Measurements from ENCODE around the gene CNKSR1.

Gene CNKSR1

DNA sequence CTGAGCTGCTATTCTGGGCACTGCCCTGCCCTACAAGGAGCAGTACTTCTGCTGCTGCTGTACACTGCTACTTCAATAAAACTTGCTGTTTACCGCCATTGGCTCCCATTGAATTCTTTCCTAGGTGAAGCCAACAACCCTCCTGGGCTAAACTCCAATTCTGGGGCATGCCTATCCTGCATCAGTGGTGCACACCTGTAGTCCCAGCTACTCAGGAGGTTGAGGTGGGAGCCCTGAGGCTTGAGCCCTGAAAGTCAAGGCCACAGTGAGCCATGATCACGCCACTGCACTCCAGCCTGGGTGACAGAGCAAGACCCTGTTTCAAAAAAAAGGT, 44.5 kb upstream of the CNKSR1 start:
- TF ChIP-seq, protein P1, sequence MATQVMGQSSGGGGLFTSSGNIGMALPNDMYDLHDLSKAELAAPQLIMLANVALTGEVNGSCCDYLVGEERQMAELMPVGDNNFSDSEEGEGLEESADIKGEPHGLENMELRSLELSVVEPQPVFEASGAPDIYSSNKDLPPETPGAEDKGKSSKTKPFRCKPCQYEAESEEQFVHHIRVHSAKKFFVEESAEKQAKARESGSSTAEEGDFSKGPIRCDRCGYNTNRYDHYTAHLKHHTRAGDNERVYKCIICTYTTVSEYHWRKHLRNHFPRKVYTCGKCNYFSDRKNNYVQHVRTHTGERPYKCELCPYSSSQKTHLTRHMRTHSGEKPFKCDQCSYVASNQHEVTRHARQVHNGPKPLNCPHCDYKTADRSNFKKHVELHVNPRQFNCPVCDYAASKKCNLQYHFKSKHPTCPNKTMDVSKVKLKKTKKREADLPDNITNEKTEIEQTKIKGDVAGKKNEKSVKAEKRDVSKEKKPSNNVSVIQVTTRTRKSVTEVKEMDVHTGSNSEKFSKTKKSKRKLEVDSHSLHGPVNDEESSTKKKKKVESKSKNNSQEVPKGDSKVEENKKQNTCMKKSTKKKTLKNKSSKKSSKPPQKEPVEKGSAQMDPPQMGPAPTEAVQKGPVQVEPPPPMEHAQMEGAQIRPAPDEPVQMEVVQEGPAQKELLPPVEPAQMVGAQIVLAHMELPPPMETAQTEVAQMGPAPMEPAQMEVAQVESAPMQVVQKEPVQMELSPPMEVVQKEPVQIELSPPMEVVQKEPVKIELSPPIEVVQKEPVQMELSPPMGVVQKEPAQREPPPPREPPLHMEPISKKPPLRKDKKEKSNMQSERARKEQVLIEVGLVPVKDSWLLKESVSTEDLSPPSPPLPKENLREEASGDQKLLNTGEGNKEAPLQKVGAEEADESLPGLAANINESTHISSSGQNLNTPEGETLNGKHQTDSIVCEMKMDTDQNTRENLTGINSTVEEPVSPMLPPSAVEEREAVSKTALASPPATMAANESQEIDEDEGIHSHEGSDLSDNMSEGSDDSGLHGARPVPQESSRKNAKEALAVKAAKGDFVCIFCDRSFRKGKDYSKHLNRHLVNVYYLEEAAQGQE (IDR thresholded peaks at IDR 0.05; ENCODE audit: low read depth): no peak
- TF ChIP-seq ZBTB7A (IDR thresholded peaks at IDR 0.05; ENCODE audit: low read depth): no peak
- TF ChIP-seq TEAD4 (IDR thresholded peaks at IDR 0.05): no peak
- no peak for TF ChIP-seq EP300 (IDR thresholded peaks at IDR 0.05; ENCODE audit: borderline replicate concordance)
- no peak for TF ChIP-seq TAF1 (IDR thresholded peaks at IDR 0.05; ENCODE audit: low read depth)
- TF ChIP-seq TCF12 (IDR thresholded peaks at IDR 0.05; ENCODE audit: low read depth): no peak
- no peak for TF ChIP-seq EGR1 (IDR thresholded peaks at IDR 0.05)
- no peak for TF ChIP-seq CREB1 (IDR thresholded peaks at IDR 0.05; ENCODE audit: low read depth)
- no peak for TF ChIP-seq CEBPB (IDR thresholded peaks at IDR 0.05)
- TF ChIP-seq, protein P2, sequence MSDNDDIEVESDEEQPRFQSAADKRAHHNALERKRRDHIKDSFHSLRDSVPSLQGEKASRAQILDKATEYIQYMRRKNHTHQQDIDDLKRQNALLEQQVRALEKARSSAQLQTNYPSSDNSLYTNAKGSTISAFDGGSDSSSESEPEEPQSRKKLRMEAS (IDR thresholded peaks at IDR 0.05): no peak
- no peak for TF ChIP-seq NFIC (IDR thresholded peaks at IDR 0.05)
- TF ChIP-seq YY1 (IDR thresholded peaks at IDR 0.05; ENCODE audit: low read depth): no peak
- TF ChIP-seq, protein P3, sequence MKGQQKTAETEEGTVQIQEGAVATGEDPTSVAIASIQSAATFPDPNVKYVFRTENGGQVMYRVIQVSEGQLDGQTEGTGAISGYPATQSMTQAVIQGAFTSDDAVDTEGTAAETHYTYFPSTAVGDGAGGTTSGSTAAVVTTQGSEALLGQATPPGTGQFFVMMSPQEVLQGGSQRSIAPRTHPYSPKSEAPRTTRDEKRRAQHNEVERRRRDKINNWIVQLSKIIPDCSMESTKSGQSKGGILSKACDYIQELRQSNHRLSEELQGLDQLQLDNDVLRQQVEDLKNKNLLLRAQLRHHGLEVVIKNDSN (IDR thresholded peaks at IDR 0.05): no peak
- TF ChIP-seq FOXM1 (IDR thresholded peaks at IDR 0.05; ENCODE audit: borderline replicate concordance, low read depth): no peak

DNA sequence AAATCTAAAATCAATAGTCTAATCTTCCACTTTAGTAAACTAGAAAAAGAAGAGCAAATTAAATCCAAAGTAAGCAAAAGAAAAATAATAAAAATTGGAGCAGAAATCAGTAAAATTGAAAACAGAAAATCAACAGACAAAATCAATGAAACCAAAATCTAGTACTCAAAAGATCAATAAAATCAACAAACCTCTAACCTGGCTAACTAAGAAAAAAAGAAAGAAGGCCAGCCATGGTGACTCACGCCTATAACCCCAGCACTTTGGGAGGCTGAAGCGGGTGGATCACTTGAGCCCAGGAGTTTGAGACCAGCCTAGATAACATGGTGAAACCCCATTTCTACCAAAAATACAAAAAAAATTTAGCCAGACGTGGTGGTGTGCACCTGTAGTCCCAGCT, 42.8 kb upstream of the CNKSR1 start:
- TF ChIP-seq EP300 (IDR thresholded peaks at IDR 0.05; ENCODE audit: borderline replicate concordance): no peak
- TF ChIP-seq, protein P1 (IDR thresholded peaks at IDR 0.05; ENCODE audit: low read depth): no peak
- no peak for TF ChIP-seq TCF12 (IDR thresholded peaks at IDR 0.05; ENCODE audit: low read depth)
- no peak for TF ChIP-seq YY1 (IDR thresholded peaks at IDR 0.05; ENCODE audit: low read depth)
- no peak for TF ChIP-seq CEBPB (IDR thresholded peaks at IDR 0.05)
- TF ChIP-seq EGR1 (IDR thresholded peaks at IDR 0.05): no peak
- TF ChIP-seq NFIC (IDR thresholded peaks at IDR 0.05): no peak
- no peak for TF ChIP-seq ZBTB7A (IDR thresholded peaks at IDR 0.05; ENCODE audit: low read depth)
- no peak for TF ChIP-seq TAF1 (IDR thresholded peaks at IDR 0.05; ENCODE audit: low read depth)
- TF ChIP-seq, protein P2 (IDR thresholded peaks at IDR 0.05): no peak
- no peak for TF ChIP-seq FOXM1 (IDR thresholded peaks at IDR 0.05; ENCODE audit: borderline replicate concordance, low read depth)
- no peak for TF ChIP-seq CREB1 (IDR thresholded peaks at IDR 0.05; ENCODE audit: low read depth)
- TF ChIP-seq TEAD4 (IDR thresholded peaks at IDR 0.05): no peak
- TF ChIP-seq RAD21 (IDR thresholded peaks at IDR 0.05; ENCODE audit: low read depth): no peak
- TF ChIP-seq, protein P3 (IDR thresholded peaks at IDR 0.05): no peak

DNA sequence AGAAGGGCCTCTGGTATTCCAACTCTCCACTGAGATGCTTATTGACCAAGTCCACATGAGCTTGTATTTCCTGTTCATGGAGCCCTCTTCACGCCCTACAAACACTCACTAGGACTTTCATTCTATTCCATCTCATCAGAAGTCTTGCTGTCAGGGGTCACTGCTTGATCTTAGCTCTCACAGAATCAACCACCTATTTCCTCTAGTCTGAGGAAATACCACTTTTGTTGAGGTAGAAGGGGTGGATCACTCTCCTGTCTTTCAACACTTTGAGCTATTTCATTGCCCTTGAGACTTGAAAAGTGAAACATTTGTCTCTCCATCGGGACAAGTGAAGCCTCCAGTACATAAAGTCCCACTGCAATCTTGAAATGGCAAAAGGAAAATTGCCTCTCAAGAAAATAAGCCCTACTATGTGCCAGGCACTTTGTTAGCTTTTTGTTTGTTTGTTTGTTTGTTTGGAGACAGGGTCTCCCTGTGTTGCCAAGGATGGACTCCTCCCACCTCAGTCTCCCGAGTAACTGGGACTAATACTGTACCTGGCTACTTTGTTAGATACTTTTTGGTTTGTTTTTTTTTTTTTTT, 38.2 kb upstream of the CNKSR1 start:
- TF ChIP-seq, protein P3 (IDR thresholded peaks at IDR 0.05): no peak
- TF ChIP-seq TAF1 (IDR thresholded peaks at IDR 0.05; ENCODE audit: low read depth): no peak
- TF ChIP-seq, protein P1 (IDR thresholded peaks at IDR 0.05; ENCODE audit: low read depth): no peak
- no peak for TF ChIP-seq CEBPB (IDR thresholded peaks at IDR 0.05)
- TF ChIP-seq YY1 (IDR thresholded peaks at IDR 0.05; ENCODE audit: low read depth): no peak
- TF ChIP-seq EGR1 (IDR thresholded peaks at IDR 0.05): no peak
- no peak for TF ChIP-seq FOXM1 (IDR thresholded peaks at IDR 0.05; ENCODE audit: borderline replicate concordance, low read depth)
- no peak for TF ChIP-seq ZBTB7A (IDR thresholded peaks at IDR 0.05; ENCODE audit: low read depth)
- TF ChIP-seq NFIC (IDR thresholded peaks at IDR 0.05): no peak
- TF ChIP-seq, protein P2 (IDR thresholded peaks at IDR 0.05): no peak
- no peak for TF ChIP-seq RAD21 (IDR thresholded peaks at IDR 0.05; ENCODE audit: low read depth)
- TF ChIP-seq EP300 (IDR thresholded peaks at IDR 0.05; ENCODE audit: borderline replicate concordance): no peak
- TF ChIP-seq CREB1 (IDR thresholded peaks at IDR 0.05; ENCODE audit: low read depth): no peak

Measured in Ishikawa (cell line).